Thoracic aorta endothelial cell (primary cell): ENCODE results near the gene GBE1. TPM values are rescaled to one million over a fixed set of nuclear protein-coding genes. Genes with fewer than 3 reads are reported as not detected.

Experiments
- small RNA-seq: library from RNA; depleted of rRNA; stranded (forward); fragments of <200 nt; gene quantifications from one replicate; pipeline ENCODE3, GENCODE V24; 2012
- total RNA-seq: library from RNA; depleted of rRNA; stranded (reverse); fragments of >200 nt; gene quantifications from 2 replicates; pipeline ENCODE4 v1.2.3, GENCODE V29; 2012

GBE1 gene
- 211 and 225 TPM in 2 replicates for total RNA-seq

GRCh38 chr3:81760924-81761903 is at the start of gene GBE1:
TSS of gene GBE1 (minus strand) at chr3:81761645. CDS start at chr3:81761517, 128 bp downstream.

Small RNA genes lying within 50 kb of the gene (small RNA-seq; reads per million reads assigned to genes)
- gene AC017015.1, result not detected
- gene RNU2-28P, result 0.70 reads per million, percentile 4 among the genes with 10 or more reads in this experiment
